Measurements from ENCODE around the gene ASCL2.
"Not testable (repeated sequence)": the region's sequence is repeated elsewhere in the genome, so short reads cannot be mapped to it uniquely, and the experiment has no call there.

The ASCL2 gene

DNA sequence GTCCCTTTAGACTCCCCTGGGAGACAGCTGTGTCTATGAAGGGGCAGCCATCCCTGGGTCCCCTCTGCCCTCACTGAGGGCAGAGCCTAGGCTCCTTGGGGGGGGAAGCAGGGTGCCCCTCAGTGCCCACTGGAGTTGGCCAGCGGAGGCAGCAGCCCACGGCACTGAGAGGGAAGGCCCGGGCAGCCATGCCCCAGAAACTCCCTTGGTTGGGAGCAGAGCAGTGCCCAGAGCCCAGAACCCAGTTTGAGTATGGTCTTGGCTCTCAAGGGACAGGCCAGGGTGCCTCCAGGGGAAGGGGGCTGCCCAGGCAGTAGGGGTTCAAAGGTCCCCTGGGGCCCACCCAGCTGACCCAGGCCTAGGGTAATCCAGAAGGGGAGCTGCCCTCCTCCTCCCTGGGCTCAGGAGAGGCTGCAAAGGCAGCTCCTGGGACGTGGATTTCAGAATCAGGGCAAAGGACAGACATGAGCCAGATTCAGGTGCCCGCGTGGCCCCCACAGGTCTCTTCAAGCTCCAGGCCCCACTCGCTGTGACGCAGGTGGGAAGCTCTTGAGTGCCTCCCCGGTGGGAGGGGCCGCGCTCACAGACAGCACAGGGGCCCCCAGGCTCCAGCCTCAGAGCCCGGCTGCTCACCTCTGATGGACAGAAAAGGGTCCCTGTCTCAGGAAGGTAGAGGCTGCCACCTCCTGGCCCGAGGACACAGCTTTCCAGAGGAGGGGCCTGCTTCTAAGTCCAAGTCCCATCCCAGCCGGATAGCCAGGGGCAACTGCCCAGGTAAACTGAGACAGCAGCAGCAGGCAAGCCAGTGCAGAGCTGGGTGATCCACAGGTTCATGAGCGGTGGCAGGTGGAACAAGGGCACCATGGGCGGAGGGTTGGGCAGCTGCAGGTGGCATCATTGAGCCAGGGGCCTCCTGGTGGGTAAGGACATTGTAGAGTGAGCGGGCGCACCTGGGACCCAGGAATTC is 28.7 kb upstream of the ASCL2 start:
- DNase-seq (ENCODE audit: low read depth, low spot score) = no peak
- no peak overlapping the region for H3K27ac ChIP-seq

DNA sequence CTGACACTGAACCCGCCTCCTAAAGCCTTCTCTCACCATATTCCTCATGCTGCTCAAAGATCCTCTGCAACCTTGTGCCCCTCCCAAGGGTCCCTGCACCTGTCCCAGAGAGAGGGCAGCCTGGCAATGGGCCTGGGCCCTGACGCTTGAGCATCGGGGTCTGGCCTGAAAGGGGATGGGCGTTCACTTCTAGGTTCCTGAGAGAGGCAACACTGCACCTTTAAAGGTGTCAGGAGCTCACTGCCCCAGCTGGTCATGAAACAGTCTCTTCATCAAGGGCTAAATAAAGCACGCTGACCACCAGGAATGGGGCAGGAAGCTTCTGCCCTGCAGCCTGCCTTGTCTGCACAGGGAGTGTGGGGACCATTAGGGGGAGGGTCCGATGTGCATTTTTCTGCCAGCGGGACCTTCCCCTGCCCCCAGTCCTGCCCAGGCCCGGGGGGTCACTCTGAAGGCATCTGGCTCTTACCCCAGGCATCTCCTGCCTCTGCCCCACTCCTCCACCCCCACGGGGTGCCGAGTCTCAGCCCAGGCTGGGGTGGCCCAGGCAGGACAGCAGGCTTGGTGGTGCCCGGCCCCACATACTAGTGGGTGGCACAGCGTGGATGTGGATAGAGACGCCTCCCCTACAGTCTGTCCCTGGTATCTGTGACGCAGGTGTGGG is 27.9 kb upstream of the ASCL2 start:
- H3K27ac ChIP-seq = no peak overlapping the region
- no peak for DNase-seq (ENCODE audit: low read depth, low spot score)

DNA sequence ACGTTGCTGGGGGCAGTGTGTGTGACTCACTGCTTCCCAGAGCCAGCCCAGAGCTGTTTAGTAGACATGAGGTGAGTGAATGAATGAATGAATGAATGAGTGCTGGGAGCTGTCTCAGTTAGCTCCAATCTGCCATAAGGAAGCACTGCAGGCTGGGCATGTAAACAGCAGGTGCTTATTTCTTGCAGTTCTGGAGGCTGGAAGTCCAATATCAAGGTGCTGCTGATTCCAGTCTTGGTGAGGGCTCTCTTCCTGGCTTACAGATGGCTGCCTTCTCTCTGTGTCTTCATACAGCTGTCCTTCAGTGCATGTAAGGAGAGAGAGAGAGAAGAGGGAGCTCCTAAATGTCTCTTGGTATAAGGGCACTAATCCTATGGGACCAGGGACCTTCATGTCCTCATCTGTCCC is 27.2 kb upstream of the ASCL2 start:
- DNase-seq (ENCODE audit: low read depth, low spot score) = no peak
- no peak overlapping the region for H3K27ac ChIP-seq

DNA sequence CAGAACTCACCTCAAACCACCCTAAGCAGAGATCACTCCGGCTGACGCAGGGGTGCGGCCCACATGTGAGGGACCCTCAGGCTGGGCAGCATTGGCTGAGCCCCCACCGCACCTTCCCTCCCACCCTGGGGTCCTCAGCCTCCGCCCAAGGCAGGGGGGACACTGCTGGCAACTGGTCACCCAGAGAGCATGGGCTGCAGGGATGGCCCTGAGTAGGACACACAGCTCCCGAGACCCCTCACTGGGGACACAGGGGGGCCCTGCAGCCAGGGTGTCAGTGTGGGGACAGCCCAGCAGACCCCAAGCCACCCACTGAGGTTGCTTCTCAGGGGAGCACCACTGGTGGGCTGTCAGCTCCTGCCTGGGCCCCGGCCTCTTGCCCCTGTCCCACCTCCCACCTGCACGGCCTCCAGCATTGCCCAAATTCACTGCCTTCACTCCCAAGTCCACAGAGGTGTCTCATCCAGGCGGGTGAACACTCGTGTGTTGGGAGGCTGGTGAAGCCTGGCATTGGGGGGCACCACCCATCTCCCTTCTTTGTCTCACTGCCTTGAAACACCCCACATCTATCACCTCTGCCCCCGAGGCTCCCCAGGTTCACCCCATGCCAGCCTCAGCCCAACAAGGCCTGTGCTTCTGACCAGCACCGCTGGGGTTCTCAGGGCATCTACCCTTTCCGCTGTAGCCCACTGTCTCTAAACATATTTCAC is 26.7 kb upstream of the ASCL2 start:
- H3K27ac ChIP-seq = no peak overlapping the region
- no peak for DNase-seq (ENCODE audit: low read depth, low spot score)

DNA sequence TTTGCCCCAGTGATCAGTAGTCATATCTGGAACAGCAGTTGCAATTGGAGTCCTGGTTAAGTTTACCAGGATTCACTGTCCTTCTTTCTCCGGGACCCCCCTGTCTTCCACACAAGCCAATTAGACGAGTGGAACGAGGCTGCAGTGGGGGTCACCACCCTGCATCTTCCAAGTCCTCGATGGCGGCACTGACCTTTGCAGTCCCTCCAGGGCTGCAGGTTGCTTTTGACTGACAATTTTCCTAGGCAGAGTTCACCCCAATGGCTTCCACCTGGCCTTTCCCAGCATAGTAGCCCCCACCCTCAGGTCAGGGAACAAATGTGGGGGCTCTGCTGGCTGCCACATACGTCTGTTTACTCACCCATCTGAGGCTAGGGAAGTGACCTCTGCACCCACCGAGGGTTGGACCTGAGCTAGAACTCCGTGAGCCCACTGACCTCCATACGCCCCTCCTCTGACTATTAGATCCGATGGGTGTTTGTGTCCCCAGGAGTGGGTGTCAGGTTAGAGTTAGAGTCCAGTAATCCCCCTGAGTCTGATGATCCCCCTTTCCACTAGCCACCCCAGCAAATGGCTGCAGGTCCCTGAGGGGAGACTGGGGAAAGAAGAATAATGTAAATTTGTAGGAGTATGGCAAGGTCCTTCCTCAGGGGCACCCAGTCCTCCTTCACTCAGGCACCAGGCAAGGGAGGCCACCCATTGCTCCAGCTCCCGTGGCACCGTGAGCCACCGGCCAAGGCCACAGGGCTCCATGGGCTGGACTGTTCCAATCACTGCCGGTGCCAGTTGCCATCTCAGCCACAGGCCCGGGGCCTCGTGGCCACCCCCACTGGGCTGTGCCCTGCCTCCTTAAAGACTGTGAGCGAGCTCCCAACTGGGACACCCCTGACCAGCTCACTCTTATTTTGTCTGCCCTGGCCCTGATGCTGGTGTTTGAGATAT is 25.9 kb upstream of the ASCL2 start:
- H3K27ac ChIP-seq = no peak overlapping the region

DNA sequence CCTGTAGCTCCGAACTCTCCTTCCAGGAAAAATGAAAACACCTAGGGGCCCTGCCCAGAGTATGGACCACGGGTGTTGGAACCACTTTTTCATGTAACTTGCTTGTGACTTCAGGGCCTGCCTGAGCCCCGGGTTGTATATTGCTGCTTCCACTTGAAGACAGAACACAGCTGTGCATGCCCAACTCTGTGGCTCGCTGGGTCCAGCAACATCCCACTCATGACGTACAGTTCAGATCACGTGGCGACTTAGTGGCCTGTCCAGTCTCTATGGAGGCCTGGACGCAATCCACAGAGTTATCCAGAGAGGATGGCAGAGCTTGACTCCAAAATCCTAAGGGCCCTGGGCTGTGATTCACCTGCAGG is 24.5 kb upstream of the ASCL2 start:
- DNase-seq (ENCODE audit: low read depth, low spot score) = no peak
- no peak overlapping the region for H3K27ac ChIP-seq

More for the DNA sequence above, 25.9 kb upstream of the ASCL2 start:
- no peak for DNase-seq (ENCODE audit: low read depth, low spot score)

DNA sequence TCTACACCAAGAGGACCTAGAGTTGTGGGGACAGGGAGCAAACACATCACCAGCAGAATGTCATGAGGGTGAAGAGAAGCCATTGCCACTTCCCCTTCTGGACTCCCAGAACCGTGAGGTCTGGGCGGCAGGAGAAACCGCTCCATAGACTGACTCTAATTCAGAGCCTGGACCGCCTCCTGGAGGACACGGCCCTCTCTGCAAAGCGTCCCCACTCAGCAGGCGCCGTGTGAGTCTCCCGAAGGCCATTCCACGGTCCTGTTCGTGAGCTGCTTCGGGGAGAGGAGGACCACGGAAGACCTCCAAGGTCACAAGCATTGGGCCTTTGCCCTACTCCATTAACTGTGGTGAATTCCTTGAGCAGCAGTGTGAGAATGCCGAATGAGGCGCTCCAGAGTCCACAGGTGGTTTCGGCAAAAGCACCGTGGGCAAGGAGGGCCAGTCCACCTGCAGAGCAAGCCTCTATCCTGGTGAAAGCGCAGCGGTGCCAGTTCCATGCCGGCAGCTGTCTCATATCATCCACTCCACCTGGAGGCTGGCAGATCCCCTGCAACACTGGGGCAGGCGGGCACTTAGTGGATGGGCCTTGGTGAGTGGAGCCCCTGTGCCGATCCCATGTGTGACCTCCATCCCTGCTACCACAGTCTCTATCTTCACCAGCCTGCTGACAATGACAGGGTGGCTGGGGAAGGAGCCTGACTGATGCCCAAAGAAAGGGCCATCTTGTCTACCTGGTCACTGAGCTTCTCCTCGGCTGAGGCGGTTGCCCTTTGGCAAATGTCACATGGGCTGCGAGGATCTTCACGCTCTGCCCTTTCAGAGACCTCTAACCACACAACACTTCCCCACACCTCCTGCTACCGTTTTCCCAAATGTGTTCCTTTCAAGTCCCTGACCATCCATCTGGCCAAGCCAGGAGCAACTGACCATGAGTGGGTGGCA is 23.9 kb upstream of the ASCL2 start:
- no peak overlapping the region for H3K27ac ChIP-seq
- DNase-seq (ENCODE audit: low read depth, low spot score) = no peak

DNA sequence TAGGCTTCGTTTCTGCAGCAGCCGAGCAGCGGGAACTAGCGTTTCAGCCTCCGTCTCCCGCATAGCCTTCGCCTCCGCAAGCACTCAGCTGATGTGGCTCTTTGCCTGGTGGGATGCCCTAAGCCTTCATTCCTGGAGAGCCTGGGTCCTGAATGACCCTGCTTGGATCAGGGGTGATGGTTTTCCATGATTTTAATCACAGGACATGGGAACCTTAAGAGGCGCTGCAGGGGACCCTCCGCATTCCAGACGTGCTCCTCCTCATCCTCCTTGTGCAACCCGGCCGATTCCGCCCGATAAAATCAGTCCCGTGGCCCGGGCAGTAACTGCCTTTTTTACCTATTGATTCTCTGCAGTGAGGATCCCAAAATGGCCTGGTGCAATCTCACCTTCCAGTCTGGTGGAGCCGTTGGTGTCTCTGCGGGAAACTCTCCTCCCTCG is 23.2 kb upstream of the ASCL2 start:
- no peak overlapping the region for H3K27ac ChIP-seq
- DNase-seq (ENCODE audit: low read depth, low spot score) = no peak

DNA sequence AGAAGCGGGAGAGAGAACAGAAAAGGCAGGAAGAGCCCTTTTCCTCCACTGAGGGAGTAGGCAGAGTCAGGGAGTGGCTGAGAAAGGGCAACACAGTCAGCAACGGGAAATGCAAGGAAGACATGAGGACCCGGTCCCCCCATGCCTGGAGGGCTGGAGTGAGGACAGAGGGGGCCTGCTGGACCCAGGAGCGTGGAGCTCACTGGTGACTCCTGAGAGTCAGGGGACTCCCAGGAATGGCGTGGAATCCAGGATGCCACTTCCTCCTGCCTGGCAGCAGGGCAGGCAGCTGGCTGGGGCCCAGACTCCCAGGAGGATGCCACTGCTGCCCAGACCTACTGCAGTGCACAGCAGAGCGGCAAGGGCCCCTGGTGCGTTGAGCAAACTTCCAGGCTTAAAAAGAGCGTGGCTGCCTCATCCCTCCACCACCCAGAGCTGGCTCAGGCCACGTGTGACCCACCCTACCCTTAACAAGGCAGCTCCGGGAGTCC is 20.0 kb upstream of the ASCL2 start:
- no peak for DNase-seq (ENCODE audit: low read depth, low spot score)
- no peak overlapping the region for H3K27ac ChIP-seq

DNA sequence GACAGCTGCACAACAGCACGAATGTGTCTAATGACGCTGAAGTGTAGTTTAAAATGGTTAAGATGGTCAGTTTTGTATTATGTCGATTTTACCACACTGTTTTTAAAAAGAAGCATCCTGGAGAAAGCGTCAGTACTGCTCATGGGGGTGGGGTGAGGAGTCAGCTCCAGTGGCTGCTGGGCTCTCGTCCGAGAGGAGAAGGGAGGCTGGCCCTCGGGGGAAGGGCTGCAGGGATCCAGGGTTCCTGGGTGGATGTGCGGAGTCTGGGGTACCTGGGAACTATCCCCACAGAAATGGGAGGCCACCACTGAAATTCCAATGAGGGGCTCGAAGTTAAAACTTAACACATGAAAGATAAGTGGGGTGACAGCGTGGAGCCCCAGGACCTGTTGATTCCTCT is 19.5 kb upstream of the ASCL2 start:
- H3K27ac ChIP-seq = no peak overlapping the region
- no peak for DNase-seq (ENCODE audit: low read depth, low spot score)

DNA sequence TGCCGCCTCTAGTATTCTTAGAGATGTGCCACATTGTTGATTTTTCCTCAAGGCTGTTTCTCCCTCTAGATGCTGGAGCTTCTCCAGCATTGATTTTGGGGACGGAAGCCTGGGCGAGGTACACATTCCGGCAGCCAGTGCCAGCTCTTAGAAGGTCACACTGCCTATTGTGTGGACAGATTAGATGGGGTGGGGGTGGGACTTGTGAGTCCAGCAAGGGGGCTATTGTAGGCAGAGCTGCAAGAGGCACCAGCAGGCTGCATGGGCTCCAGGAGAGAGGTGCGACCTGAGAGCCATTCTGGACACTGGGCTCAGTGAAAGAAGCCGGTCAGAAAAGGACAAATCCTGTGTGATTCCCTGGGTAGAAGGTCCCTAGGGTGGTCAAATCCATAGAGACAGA is 19.0 kb upstream of the ASCL2 start:
- no peak for DNase-seq (ENCODE audit: low read depth, low spot score)

DNA sequence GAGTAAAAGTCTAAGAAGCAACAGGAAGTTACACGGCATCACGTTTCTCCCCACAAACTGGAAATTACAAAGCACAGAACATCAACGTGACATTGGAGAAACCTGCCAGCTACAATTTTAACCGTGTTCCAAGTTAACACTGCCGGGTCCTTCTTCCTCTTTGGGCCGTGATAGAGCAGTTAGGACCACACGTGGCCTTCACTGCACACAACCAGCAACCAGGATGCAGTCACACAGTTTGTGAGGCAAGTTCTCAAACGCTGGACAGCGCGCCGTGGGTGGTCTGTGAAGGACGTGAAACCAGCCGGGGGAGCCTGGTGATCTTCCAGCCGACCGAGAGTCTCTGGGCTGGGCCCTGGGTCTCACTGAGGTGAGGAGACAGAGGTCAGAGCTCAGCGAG is 16.7 kb upstream of the ASCL2 start:
- no peak overlapping the region for H3K27ac ChIP-seq

More for the DNA sequence above, 19.0 kb upstream of the ASCL2 start:
- no peak overlapping the region for H3K27ac ChIP-seq

DNA sequence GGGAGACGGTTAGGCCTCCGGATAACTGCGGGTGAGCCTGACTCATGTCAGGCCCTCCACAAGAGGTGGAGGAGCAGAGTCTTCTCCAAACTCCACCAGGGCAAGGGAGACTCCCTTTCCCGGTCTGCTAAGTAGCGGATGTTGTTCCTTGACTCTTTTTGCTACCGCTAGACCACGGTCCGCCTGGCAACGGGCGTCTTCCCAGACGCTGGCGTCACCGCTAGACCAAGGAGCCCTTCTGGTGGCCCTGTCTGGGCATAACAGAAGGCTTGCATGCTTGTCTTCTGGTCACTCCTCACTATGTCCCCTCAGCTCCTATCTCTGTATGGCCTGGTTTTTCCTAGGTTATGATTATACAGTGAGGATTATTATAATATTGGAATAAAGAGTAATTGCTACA is 16.0 kb upstream of the ASCL2 start:
- DNase-seq (ENCODE audit: low read depth, low spot score); H3K27ac ChIP-seq: not testable (repeated sequence)

More for the DNA sequence above, 16.7 kb upstream of the ASCL2 start:
- DNase-seq (ENCODE audit: low read depth, low spot score) = no peak

DNA sequence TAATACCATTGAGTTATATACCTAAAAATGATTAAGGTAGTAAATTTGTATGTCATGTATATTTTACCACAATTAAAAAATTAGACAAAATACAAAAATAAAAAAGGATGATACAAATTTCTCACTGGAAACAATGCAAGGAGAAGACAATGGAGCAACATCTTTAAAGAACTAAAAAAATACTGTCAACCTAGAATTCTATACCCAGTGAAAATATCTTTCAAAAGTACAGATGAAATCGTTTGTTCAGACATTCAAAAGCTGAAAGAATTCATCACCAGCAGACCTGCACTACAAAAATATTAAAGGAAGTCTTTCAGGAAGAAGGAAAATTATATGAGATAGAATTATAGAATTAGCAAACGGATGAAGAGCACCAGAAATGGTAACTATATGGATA is 9.8 kb upstream of the ASCL2 start:
- H3K27ac ChIP-seq = no peak overlapping the region
- no peak for DNase-seq (ENCODE audit: low read depth, low spot score)

DNA sequence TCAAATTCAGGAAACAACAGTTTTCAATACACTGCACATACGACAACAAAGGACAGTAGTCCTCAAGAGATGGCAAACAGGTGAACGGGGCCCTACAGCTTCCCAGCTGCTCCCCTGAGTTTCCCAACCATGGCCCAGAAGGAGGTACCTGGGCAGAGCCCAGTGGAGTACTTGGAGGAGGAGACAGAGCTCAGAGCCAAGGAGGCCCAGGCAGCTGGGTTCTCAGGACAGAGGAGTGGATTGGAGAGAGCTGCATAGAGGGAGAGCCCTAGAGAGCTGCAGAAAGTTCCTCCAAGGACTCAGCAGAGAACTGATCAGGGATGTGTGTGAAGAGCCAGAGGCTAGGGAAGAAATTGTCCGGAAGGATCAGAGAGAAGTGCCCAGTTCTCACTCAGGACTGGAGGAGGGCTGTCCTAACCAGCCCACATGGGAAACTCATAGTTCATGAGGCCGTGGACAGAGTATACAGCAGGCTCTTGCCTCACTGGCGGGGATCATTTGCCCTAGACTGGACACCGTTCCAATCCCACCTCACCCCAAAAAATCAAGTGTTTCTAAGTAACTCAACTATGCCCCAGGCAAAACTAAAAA is 7.6 kb upstream of the ASCL2 start:
- no peak for DNase-seq (ENCODE audit: low read depth, low spot score)
- H3K27ac ChIP-seq = no peak overlapping the region

DNA sequence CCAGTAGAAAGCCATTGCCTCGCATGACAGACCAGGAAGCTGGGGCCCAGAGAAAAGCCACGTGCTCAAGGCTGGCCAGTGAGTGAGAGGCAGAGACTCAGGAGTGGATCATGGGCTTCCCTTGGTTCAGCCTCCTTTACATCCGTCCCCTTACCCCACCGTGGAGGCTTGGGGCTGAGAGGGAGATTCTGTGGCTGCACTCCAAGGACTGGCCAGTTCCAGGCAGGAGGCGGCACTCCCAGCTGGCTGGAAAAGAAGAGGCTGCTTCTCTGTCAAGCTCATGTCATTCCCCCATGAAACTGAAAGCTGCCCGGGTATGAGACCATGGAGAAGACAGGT is 6.6 kb upstream of the ASCL2 start:
- DNase-seq (ENCODE audit: low read depth, low spot score) = no peak

DNA sequence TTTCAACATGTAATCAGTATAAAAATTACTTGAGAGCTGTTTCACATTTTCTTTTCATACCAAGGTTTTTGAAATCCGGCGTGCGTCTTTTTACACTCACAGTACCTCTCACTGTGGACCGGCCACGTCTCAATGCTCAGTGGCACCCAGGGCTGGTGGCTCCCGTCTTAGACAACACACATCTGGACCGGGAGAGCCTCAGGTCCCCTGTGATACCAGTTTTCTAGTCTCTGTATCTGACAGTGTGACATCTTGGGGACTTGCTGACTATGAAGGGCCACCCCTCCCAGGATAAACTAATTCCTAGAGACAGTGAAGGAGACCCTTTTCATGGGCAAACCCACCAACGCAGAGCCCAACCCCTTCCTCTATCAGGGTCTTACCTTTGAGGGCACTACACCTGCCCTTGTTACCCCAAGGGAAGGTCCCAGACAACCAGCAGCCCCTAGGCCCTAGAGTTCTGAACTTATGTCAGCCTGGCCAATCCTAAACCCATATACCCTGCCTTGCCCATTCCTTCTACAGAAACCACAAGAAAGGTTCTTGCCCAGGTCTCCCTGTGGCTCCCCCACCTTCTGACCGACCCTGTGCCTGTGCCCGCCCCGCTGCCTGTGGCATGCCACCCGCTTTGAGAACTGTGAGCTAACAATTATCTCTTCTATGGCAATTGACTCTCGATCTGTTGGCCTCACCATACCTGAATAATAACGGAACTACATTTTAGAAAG is 6.1 kb upstream of the ASCL2 start:
- no peak overlapping the region for H3K27ac ChIP-seq
- no peak for DNase-seq (ENCODE audit: low read depth, low spot score)

More for the DNA sequence above, 6.6 kb upstream of the ASCL2 start:
- no peak overlapping the region for H3K27ac ChIP-seq

All from epithelial cell of prostate (primary cell).